NCI-H1694 treated with DMSO at 0.1 percent for 48 hours (cell line): ENCODE results near the gene KLHL21.

Source experiments
- DNase-seq: peaks from one replicate; lab custom pipeline; 2025; lab: John Stamatoyannopoulos, UW

Gene KLHL21

DNA sequence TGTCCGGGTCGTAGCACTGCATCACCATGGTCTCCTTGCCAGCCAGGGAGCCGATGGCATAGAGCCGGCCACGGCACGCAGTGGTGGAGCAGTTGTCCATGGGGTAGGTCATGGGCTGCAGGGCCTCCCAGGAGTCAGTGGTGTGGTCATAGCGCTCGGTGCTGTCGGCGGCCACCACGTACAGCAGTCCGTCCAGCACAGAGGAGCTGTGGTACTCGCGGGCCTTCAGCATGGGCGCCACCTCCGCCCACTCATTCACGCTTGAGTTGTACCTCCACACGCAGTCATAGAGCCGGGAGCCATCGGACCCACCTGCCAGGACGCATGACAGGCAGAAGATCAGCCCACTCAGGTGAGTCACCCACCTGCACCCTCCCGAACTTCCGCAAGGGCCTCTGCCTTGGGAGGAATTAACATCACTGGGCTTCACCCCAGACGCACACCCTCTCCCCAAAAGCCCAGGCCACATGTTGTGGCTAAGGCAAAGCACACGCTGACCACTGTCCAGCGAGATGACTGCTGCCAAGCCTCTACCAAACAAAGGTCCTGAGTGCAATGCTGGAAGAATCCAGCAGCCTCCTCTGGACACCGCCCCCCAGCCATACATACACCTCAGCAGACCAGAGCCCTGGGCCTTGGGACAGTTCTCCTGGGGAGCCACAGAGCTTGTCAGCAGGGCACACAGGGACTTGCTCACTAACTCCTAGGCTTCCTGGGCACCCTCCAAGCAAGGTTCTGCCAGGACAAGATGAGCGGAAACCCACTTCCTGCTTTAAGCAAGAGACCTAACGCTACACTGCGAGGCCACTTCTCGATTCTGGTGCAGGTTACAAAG, 3.3 kb downstream of the KLHL21 start:
- no peak for DNase-seq

DNA sequence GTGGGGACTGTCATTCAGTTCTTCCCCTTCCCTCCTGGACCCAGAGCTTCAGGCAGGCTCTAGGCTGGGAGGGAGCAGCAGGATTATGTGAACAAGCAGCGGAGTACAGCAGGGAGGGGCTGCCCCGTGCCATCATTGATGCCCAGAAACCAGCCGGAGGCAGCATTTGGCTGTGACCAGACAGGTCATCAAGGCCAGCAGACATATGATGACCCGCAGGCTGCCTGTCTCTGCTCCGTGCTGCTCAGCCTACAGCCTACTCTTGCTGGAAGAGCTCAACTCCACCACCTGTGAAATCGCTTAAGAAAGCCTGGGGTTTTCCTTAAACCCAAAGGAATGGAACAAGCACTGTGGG, 4.9 kb downstream of the KLHL21 start:
- no peak for DNase-seq

DNA sequence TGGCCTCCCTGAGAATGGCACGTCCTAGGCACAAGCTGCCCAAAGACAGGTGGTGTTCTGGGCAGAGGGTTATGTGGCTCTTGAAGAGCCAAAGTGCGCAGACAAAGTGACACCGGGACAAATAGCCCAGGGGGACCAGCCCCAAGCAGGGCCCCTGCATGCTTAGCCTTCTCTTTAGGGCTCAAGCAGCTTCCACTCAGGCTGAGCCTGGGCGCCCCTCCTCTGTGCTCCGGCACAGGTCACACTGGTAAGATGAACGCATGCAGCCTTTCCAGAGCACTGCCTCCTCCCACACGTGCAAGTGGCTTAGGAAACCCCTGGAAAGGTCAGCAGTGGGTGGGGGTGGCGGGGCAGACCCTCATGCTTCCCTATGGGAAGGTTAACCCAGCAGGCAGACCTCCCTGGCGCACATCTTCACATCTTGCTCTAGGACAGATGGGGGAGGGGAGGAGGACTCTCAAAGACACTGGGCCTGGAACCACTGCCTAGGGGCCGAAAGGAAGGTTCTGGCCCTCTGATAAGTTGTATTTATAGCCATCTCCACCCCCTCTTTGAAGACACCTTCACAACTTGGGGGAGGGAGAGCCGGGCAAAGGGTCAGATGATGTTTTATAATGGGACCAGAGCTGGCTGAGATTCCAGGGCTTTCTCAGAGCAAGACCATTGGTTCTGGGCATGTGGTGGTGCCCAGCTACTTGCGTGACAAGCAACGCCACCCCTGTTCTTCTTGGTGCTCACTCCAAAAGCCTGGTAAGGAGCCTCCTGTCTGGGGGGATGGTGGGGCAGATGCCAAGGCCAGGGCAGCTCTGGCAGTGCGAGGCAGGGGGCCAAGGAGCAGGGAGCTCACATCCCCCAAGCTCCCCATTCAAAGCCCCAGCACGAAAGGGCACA, 5.5 kb downstream of the KLHL21 start:
- no peak for DNase-seq

DNA sequence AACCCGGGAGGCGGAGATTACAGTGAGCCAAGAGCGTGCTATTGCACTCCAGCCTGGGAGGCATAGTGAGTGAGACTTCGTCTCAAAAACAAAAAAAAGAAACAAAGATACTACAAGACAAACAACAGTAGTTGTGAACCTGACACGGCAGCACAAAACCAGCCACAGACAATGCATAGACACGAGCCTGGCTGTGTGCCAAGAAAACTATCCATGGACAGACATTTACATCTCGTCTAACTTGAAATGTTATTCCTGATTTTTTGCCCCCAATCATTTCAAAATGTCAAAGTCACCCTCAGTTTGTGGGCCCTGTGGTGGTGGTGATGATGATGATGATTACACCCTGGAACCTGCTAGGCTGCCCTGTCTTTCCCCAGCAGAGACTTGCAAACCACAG, 6.3 kb downstream of the KLHL21 start:
- no peak for DNase-seq

DNA sequence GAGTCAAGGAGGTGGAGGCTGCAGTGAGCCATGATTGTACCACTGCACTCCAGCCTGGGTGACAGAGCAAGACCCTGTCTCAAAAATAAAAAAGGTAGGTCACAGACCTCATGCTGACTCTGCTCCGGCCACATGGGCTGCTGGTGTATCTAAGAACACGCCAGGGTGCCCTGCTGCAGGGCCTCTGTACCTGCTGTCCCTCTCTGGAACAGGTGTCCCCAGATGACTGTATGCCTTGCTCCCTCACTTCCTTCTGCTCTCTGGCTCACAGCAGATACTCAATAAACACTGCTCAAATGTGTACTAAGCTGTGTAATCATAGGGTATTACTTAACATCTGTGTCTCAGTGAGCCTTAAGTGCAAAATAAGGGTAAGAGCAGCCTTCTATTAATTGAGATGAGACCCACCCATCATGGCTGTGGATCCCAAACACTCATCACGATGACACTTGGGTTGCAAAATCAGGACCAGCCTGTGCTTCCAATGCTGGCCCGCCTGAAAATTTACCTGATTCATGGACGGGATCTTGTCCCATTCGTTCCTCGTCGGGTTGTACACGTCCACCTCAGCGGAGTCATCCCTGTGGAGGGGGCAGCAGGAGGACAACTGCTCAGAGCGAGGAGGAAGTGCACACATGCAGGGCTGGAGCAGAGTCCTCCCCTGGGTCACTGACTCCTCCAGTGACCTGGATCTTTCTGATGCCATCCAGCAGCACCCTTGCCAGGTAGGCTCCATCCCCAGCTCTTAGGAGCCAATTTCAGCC, 7.5 kb downstream of the KLHL21 start:
- no peak for DNase-seq

- no peak for DNase-seq
Observed at GRCh38 chr1:6593810-6594209, 8.9 kb downstream of the KLHL21 start.

DNA sequence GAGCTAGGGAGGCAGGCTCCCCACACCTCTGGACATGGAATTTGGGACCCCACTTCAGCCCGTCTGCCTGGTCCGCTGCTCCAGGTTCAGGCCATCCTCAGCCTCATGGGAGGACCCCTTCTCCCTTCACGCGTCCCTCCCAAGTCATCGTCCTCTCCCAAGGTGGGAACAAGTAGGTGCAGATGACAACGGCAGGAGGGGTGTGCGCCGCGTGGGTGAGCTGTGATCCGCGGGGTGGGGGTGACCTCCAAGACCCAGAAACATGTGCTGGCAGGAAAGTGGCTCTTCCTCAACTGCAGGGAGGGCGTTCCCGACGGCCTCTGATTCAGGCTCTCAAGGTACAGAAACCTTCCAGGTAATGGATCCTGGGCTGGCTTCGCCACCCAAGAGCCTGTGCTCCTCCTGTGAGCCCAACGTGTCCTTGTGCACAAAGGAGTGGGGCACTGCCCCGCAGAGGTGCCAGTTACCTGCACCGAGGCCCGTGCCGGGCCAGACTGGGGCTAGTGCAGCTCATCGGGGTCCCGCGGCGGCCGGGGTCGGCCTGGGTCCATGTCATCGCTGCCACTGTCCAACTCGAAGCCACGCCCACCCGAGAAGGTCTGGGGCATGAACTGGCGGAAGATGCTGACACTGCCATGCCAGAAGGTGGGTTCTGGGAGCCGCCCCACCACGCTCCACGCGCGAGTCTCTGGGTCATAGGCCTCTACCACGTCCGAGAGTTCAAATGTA, 9.6 kb downstream of the KLHL21 start:
- DNase-seq = no peak

GRCh38 chr1:6592441-6592840, 10.2 kb downstream of the KLHL21 start:
- DNase-seq = no peak

- DNase-seq = no peak
Observed at GRCh38 chr1:6591644-6592043, 11.0 kb downstream of the KLHL21 start.

- DNase-seq = no peak
Observed at GRCh38 chr1:6591222-6591621, 11.4 kb downstream of the KLHL21 start.

GRCh38 chr1:6590046-6590445, 12.6 kb downstream of the KLHL21 start:
- no peak for DNase-seq

GRCh38 chr1:6588893-6589520, 13.7 kb downstream of the KLHL21 start:
- no peak for DNase-seq

- no peak for DNase-seq
Observed at GRCh38 chr1:6588128-6588892, 14.4 kb downstream of the KLHL21 start.

DNA sequence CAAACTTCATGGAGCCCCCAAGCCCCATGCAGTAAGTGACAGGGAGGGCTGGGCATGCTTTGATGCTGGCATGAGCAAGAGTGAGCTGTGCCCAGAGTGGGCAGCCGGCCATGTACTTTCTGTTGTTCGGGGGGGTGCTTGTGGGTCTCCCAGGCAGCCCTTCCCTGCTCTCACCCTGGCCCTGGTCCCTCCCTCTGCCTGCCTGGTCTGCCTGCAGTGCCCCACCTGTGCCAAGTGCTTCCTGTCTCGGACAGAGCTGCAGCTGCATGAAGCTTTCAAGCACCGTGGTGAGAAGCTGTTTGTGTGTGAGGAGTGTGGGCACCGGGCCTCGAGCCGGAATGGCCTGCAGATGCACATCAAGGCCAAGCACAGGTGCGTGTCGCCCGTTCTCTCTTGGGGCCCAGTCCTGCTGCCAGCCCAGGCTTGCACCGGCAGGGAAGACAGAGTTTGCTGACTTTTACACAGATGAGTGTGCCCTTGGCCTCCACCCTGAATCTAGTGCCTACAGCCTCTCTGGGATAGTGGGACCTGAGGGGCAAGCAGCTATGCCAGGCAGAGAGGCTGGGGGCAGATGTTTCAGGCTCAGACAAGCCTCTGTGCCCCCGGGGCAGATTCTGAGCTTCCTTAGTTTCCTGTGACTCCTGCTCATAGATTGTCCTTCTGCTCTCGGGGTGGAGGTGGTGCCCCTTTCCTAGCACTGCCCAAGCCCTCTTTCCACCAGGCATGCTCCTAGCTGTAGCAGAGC, 15.2 kb downstream of the KLHL21 start:
- DNase-seq = no peak

DNA sequence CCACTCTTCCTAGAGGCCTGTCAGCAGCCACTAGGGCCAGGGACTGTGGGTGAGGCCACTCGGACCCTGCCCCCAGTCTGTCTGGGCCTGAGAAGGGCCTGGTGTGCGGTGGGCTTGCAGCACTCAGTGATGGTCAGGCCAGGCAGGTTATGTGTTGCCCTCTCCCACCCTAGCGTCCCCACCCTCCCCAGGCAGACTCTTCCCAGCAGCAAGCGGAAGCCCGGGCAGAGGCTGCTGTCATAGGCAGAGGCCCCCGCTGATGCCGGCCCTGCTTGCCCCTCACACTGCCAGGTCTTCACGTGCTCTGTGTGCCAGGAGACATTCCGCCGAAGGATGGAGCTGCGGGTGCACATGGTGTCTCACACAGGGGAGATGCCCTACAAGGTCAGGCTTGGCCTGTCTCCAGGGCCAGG, 16.3 kb downstream of the KLHL21 start:
- no peak for DNase-seq

GRCh38 chr1:6585841-6586240, 16.8 kb downstream of the KLHL21 start:
- DNase-seq = no peak

GRCh38 chr1:6585081-6585722, 17.5 kb downstream of the KLHL21 start:
- DNase-seq = no peak

GRCh38 chr1:6584126-6585080, 18.3 kb downstream of the KLHL21 start:
- no peak for DNase-seq
